ENCODE data around the gene PDPN.

The PDPN gene

GRCh38 chr1:13646521-13646920 is 62.9 kb downstream of the PDPN start:
- no peaks in the 10 kb centered on the region for H3K4me1 ChIP-seq (ENCODE audit: control insufficient read depth in 1 of 2, insufficient read depth in 2 of 2, low read length in 2 of 2)
- no peak overlapping the region for H3K27ac ChIP-seq (ENCODE audit: low read length)
- no peak overlapping the region for H3K4me3 ChIP-seq (ENCODE audit: low read depth in 1 of 2, low read length in 2 of 2)
- H3K27me3 ChIP-seq (ENCODE audit: low read depth, low read length), result no peaks in the 10 kb centered on the region
- peaks cover 0 to 5% of the 10 kb centered on the region in 2 donors for H3K9me3 ChIP-seq (ENCODE audit: control insufficient read depth in 1 of 2, low read length in 2 of 2)
- no peaks in the 10 kb centered on the region for H3K36me3 ChIP-seq (ENCODE audit: control insufficient read depth in 1 of 2, insufficient read depth in 2 of 2, low read length in 2 of 2)

GRCh38 chr1:13651279-13651678 is 67.6 kb downstream of the PDPN start:
- Histone ChIP-seq H3K4me1 (ENCODE audit: control insufficient read depth in 1 of 2, insufficient read depth in 2 of 2, low read length in 2 of 2) (no peaks in the 10 kb centered on the region), H3K27me3 (ENCODE audit: low read depth, low read length) (no peaks in the 10 kb centered on the region), H3K9me3 (ENCODE audit: control insufficient read depth in 1 of 2, low read length in 2 of 2) (peaks cover 0 to 5% of the 10 kb centered on the region in 2 donors), H3K4me3 (ENCODE audit: low read depth in 1 of 2, low read length in 2 of 2) (no peak overlapping the region), H3K27ac (ENCODE audit: low read length) (no peak overlapping the region), H3K36me3 (ENCODE audit: control insufficient read depth in 1 of 2, insufficient read depth in 2 of 2, low read length in 2 of 2) (no peaks in the 10 kb centered on the region)

GRCh38 chr1:13652238-13652637 is 68.6 kb downstream of the PDPN start:
- no peaks in the 10 kb centered on the region for H3K4me1 ChIP-seq (ENCODE audit: control insufficient read depth in 1 of 2, insufficient read depth in 2 of 2, low read length in 2 of 2)
- no peaks in the 10 kb centered on the region for H3K36me3 ChIP-seq (ENCODE audit: control insufficient read depth in 1 of 2, insufficient read depth in 2 of 2, low read length in 2 of 2)
- H3K9me3 ChIP-seq (ENCODE audit: control insufficient read depth in 1 of 2, low read length in 2 of 2), result peaks cover 0 to 5% of the 10 kb centered on the region in 2 donors
- H3K27me3 ChIP-seq (ENCODE audit: low read depth, low read length), result no peaks in the 10 kb centered on the region
- no peak overlapping the region for H3K27ac ChIP-seq (ENCODE audit: low read length)
- H3K4me3 ChIP-seq (ENCODE audit: low read depth in 1 of 2, low read length in 2 of 2), result no peak overlapping the region

- no peak overlapping the region for H3K27ac ChIP-seq (ENCODE audit: low read length)
- no peaks in the 10 kb centered on the region for H3K36me3 ChIP-seq (ENCODE audit: control insufficient read depth in 1 of 2, insufficient read depth in 2 of 2, low read length in 2 of 2)
- no peaks in the 10 kb centered on the region for H3K4me1 ChIP-seq (ENCODE audit: control insufficient read depth in 1 of 2, insufficient read depth in 2 of 2, low read length in 2 of 2)
Measured at GRCh38 chr1:13661539-13661938, 77.9 kb downstream of the PDPN start.

GRCh38 chr1:13662493-13662892 is 78.9 kb downstream of the PDPN start:
- Histone ChIP-seq H3K4me1 (ENCODE audit: control insufficient read depth in 1 of 2, insufficient read depth in 2 of 2, low read length in 2 of 2) (no peaks in the 10 kb centered on the region), H3K27ac (ENCODE audit: low read length) (no peak overlapping the region), H3K36me3 (ENCODE audit: control insufficient read depth in 1 of 2, insufficient read depth in 2 of 2, low read length in 2 of 2) (no peaks in the 10 kb centered on the region), H3K27me3 (ENCODE audit: low read depth, low read length) (no peaks in the 10 kb centered on the region), H3K4me3 (ENCODE audit: low read depth in 1 of 2, low read length in 2 of 2) (no peak overlapping the region), H3K9me3 (ENCODE audit: control insufficient read depth in 1 of 2, low read length in 2 of 2) (no peaks in the 10 kb centered on the region)

More at GRCh38 chr1:13661539-13661938, 77.9 kb downstream of the PDPN start:
- no peak overlapping the region for H3K4me3 ChIP-seq (ENCODE audit: low read depth in 1 of 2, low read length in 2 of 2)
- no peaks in the 10 kb centered on the region for H3K9me3 ChIP-seq (ENCODE audit: control insufficient read depth in 1 of 2, low read length in 2 of 2)
- no peaks in the 10 kb centered on the region for H3K27me3 ChIP-seq (ENCODE audit: low read depth, low read length)

- H3K27ac ChIP-seq (ENCODE audit: low read length), result no peak overlapping the region
- no peak overlapping the region for H3K4me3 ChIP-seq (ENCODE audit: low read depth in 1 of 2, low read length in 2 of 2)
- no peaks in the 10 kb centered on the region for H3K36me3 ChIP-seq (ENCODE audit: control insufficient read depth in 1 of 2, insufficient read depth in 2 of 2, low read length in 2 of 2)
- H3K9me3 ChIP-seq (ENCODE audit: control insufficient read depth in 1 of 2, low read length in 2 of 2), result no peaks in the 10 kb centered on the region
- no peaks in the 10 kb centered on the region for H3K27me3 ChIP-seq (ENCODE audit: low read depth, low read length)
- H3K4me1 ChIP-seq (ENCODE audit: control insufficient read depth in 1 of 2, insufficient read depth in 2 of 2, low read length in 2 of 2), result no peaks in the 10 kb centered on the region
Measured at GRCh38 chr1:13663969-13664368, 80.3 kb downstream of the PDPN start.

- Histone ChIP-seq H3K4me3 (ENCODE audit: low read depth in 1 of 2, low read length in 2 of 2) (no peak overlapping the region), H3K4me1 (ENCODE audit: control insufficient read depth in 1 of 2, insufficient read depth in 2 of 2, low read length in 2 of 2) (no peaks in the 10 kb centered on the region)
Measured at GRCh38 chr1:13664451-13664850, 80.8 kb downstream of the PDPN start.

GRCh38 chr1:13666317-13666716 is 82.7 kb downstream of the PDPN start:
- H3K27me3 ChIP-seq (ENCODE audit: low read depth, low read length), result no peaks in the 10 kb centered on the region
- H3K4me3 ChIP-seq (ENCODE audit: low read depth in 1 of 2, low read length in 2 of 2), result no peak overlapping the region
- no peak overlapping the region for H3K27ac ChIP-seq (ENCODE audit: low read length)
- no peaks in the 10 kb centered on the region for H3K9me3 ChIP-seq (ENCODE audit: control insufficient read depth in 1 of 2, low read length in 2 of 2)
- H3K36me3 ChIP-seq (ENCODE audit: control insufficient read depth in 1 of 2, insufficient read depth in 2 of 2, low read length in 2 of 2), result no peaks in the 10 kb centered on the region
- no peaks in the 10 kb centered on the region for H3K4me1 ChIP-seq (ENCODE audit: control insufficient read depth in 1 of 2, insufficient read depth in 2 of 2, low read length in 2 of 2)

More at GRCh38 chr1:13664451-13664850, 80.8 kb downstream of the PDPN start:
- Histone ChIP-seq H3K36me3 (ENCODE audit: control insufficient read depth in 1 of 2, insufficient read depth in 2 of 2, low read length in 2 of 2) (no peaks in the 10 kb centered on the region), H3K27ac (ENCODE audit: low read length) (no peak overlapping the region), H3K27me3 (ENCODE audit: low read depth, low read length) (no peaks in the 10 kb centered on the region), H3K9me3 (ENCODE audit: control insufficient read depth in 1 of 2, low read length in 2 of 2) (no peaks in the 10 kb centered on the region)
